Fibroblast of lung (primary cell): ENCODE measurements around the gene ADCYAP1R1.

Experiments used
- EZH2 ChIP-seq: IDR thresholded peaks from 2 replicates; pipeline ENCODE4 v1.5.1; 2012; ENCODE audit warnings: low read length, control low read depth, mild to moderate bottlenecking; ENCODE audit errors: missing control alignments
- TF ChIP-seq, protein P1 (sequence below), 2 donors: IDR thresholded peaks in 1 of 2; conservative IDR thresholded peaks in 1 of 2; 1 replicate in 1 of 2; 2 replicates in 1 of 2; pipeline ENCODE4 v1.5.1; 2011 to 2012; ENCODE audit warnings: low read length in 2 of 2, control low read depth in 1 of 2, inconsistent platforms in 1 of 2, low read depth in 1 of 2, mild to moderate bottlenecking in 1 of 2

DNA sequence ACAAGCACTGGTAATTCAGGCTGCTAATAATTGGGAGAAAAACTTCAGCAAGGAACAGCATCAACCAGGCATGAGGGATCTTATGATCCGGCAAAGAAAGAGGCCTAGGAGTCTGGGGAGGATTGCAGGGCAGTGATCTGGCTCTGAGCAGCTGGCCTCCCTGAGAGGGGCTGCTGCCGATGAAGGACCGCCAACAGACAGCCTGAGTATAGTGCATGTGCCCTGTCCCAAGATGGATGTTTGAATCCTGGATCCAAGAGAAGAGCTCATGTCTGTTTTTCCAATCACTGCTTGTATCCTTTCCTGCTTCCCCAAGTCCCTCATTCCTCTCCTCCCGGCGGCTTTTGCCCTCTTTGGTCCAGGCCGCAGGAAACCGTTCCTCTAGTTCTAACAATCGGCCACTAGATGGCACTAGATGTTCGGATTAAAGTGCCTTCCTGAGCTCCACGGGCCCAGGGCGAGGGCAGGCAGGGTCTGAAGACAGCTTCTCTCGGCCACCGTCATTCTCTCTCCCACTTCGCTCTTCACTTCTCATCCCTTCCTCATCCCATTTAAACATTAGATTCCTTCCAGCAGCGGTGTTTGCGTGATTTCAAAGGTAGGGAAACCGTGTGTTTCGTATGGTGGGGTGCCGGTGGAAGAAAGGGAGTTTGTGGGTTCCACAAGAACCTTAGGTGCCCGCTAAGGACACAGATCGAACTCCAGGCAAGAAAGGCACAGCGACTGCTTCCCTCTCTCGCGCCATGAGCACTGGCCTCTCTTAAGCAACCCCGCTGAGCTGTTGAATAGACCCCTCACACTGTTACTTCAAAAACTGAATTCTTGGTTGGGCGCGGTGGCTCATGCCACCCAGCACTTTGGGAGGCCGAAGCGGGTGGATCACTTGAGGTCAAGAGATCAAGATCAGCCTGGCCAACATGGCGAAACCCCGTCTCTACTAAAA, 82.4 kb downstream of the ADCYAP1R1 start:
- TF ChIP-seq EZH2 = no peak
- TF ChIP-seq, protein P1, sequence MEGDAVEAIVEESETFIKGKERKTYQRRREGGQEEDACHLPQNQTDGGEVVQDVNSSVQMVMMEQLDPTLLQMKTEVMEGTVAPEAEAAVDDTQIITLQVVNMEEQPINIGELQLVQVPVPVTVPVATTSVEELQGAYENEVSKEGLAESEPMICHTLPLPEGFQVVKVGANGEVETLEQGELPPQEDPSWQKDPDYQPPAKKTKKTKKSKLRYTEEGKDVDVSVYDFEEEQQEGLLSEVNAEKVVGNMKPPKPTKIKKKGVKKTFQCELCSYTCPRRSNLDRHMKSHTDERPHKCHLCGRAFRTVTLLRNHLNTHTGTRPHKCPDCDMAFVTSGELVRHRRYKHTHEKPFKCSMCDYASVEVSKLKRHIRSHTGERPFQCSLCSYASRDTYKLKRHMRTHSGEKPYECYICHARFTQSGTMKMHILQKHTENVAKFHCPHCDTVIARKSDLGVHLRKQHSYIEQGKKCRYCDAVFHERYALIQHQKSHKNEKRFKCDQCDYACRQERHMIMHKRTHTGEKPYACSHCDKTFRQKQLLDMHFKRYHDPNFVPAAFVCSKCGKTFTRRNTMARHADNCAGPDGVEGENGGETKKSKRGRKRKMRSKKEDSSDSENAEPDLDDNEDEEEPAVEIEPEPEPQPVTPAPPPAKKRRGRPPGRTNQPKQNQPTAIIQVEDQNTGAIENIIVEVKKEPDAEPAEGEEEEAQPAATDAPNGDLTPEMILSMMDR (conservative IDR thresholded peaks at IDR 0.05 in 1 of 2, IDR thresholded peaks at IDR 0.05 in 1 of 2; ENCODE audit: low read depth in 1 of 2, low read length in 2 of 2) = peak; percentile 60 to 66
